Suprapubic skin (tissue), 4 donors: Measurements from ENCODE around the gene AIDA. TPM values are rescaled to one million over a fixed set of nuclear protein-coding genes. Genes with fewer than 3 reads are reported as not detected.

Source experiments
- DNase-seq, 2 donors: peaks; one replicate each; pipeline ENCODE4 v3.0.0-alpha.2; 2019; ENCODE audit warnings: low spot score in 2 of 2
- H3K27ac ChIP-seq: fragments of 200-600 bp; sonication (generic); one replicate; pipeline ENCODE4 v1.5.1; 2019
- H3K27me3 ChIP-seq: fragments of 200-600 bp; sonication (generic); one replicate; pipeline ENCODE4 v1.5.1; 2019
- H3K36me3 ChIP-seq: fragments of 200-600 bp; sonication (generic); one replicate; pipeline ENCODE4 v1.5.1; 2019
- H3K4me1 ChIP-seq: fragments of 200-600 bp; sonication (generic); one replicate; pipeline ENCODE4 v1.5.1; 2019
- H3K4me3 ChIP-seq: fragments of 200-600 bp; sonication (generic); one replicate; pipeline ENCODE4 v1.5.1; 2019; ENCODE audit warnings: mild to moderate bottlenecking
- H3K9me3 ChIP-seq: fragments of 200-600 bp; sonication (generic); one replicate; pipeline ENCODE4 v1.5.1; 2019
- EP300 ChIP-seq: sonication (generic); formaldehyde crosslinking; IDR thresholded peaks from one replicate; pipeline ENCODE4 v1.6.1; 2017; ENCODE audit warnings: antibody characterized with exemption
- POLR2A ChIP-seq, 2 donors: fragments of 450-650 bp; IDR thresholded peaks; one replicate each; pipeline ENCODE4 v1.6.1; 2017; ENCODE audit warnings: antibody characterized with exemption in 2 of 2, mild to moderate bottlenecking in 2 of 2, moderate library complexity in 2 of 2
- POLR2AphosphoS5 ChIP-seq, 3 donors: sonication (generic); formaldehyde crosslinking; IDR thresholded peaks; one replicate each; pipeline ENCODE4 v1.6.1; 2017; ENCODE audit warnings: antibody characterized with exemption in 3 of 3
- WGBS: methylation state at CpG from one replicate; pipeline ENCODE4 v1.1.5; 2018; 5-methylcytosine and 5-hydroxymethylcytosine counted together
- total RNA-seq, 4 donors: library from RNA; depleted of rRNA; stranded (reverse); fragments of >200 nt; gene quantifications; one replicate each; pipeline ENCODE4 v1.1.0, GENCODE V29; 2016
- TF ChIP-seq, protein P1 (sequence below), 2 donors: fragments of 200-600 bp in 1 of 2; fragments of 450-650 bp in 1 of 2; sonication (generic) in 1 of 2; IDR thresholded peaks; one replicate each; pipeline ENCODE4 v1.5.1; 2016 to 2019; ENCODE audit warnings: antibody characterized with exemption in 2 of 2, mild to moderate bottlenecking in 1 of 2, moderate library complexity in 1 of 2

AIDA gene
- total RNA-seq, 4 donors from 2014 or later, result 27.1 to 31.3 (median 29.1) TPM

DNA sequence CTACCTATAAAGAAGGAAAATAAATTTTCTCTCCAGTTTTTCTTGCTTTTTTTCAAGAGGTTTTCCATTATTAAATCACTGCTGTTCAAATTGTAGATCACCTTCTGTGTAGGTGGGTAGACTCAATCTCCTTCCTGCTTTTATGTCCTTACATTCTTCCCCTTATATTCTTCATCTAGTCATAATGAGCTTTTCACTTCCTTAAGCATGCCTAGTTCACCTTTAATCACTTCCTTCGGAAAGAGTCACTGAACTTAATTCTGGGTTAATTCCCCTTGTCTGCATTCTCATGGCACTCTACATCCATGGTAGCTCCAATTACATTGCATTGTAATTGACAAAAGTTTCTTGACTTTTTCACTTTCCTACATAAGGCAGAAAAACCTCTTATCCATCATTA, 18.6 kb upstream of the AIDA start:
- H3K36me3 ChIP-seq, result peaks cover 97% of the 10 kb centered on the region
- WGBS, result 92% methylated on average over 1 of the region's 1 CpG
- no peak for DNase-seq
- no peaks in the 10 kb centered on the region for H3K9me3 ChIP-seq
- H3K4me1 ChIP-seq, result no peaks in the 10 kb centered on the region
- no peak overlapping the region for H3K27ac ChIP-seq
- TF ChIP-seq EP300, result no peak
- TF ChIP-seq POLR2A (IDR thresholded peaks at IDR 0.05), result no peak
- TF ChIP-seq, protein P1, sequence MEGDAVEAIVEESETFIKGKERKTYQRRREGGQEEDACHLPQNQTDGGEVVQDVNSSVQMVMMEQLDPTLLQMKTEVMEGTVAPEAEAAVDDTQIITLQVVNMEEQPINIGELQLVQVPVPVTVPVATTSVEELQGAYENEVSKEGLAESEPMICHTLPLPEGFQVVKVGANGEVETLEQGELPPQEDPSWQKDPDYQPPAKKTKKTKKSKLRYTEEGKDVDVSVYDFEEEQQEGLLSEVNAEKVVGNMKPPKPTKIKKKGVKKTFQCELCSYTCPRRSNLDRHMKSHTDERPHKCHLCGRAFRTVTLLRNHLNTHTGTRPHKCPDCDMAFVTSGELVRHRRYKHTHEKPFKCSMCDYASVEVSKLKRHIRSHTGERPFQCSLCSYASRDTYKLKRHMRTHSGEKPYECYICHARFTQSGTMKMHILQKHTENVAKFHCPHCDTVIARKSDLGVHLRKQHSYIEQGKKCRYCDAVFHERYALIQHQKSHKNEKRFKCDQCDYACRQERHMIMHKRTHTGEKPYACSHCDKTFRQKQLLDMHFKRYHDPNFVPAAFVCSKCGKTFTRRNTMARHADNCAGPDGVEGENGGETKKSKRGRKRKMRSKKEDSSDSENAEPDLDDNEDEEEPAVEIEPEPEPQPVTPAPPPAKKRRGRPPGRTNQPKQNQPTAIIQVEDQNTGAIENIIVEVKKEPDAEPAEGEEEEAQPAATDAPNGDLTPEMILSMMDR (IDR thresholded peaks at IDR 0.05), result no peak
- TF ChIP-seq POLR2AphosphoS5 (IDR thresholded peaks at IDR 0.05), result no peak
- no peaks in the 10 kb centered on the region for H3K27me3 ChIP-seq
- H3K4me3 ChIP-seq, result no peak overlapping the region

DNA sequence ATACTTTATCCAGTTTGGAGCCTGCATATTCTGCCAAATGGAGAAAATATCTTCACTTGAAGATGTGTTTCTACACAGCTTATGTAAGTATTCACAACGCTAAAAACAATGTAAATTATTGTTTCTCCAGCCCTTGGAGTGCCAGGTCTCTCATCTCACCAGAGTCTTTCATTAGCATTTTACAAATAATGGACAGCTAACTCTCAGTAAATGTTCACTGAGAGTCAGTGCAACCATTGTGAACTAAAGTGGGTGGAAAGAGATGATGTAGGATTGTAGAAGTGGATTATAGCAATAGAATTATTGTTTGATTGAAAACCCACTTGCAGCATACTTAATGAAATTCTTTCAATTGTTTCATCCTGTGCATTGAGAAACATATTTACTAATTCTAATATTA, 16.5 kb upstream of the AIDA start:
- Histone ChIP-seq H3K4me1 (no peaks in the 10 kb centered on the region), H3K4me3 (no peak overlapping the region), H3K36me3 (peaks cover 100% of the 10 kb centered on the region), H3K27ac (no peak overlapping the region), H3K9me3 (no peaks in the 10 kb centered on the region), H3K27me3 (no peaks in the 10 kb centered on the region)
- no peak for DNase-seq
- 79% methylated on average over 1 of the region's 1 CpG for WGBS
- TF ChIP-seq, protein P1 (IDR thresholded peaks at IDR 0.05), result no peak
- TF ChIP-seq EP300, result no peak

DNA sequence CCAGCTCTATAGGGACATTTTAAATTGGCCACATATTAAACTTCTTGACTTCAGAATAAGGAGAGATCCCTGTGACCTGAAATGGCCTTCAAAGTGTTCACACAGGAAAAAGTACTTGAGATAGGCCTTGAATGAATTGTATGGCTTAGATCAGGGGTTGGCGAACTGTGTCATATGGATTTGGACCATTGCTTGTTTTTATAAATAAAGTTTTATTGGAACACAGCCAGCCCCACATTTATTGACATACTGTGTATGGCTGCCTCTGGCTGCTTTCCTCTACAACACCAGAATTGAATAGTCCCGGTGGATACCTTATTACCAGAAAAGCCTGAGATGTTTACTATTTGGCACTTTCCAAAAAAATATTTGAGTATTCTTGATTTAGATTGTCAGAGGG, 4.1 kb upstream of the AIDA start:
- WGBS, result 93% methylated on average over 2 of the region's 2 CpGs
- H3K4me1 ChIP-seq, result peaks cover 13% of the 10 kb centered on the region
- peaks cover 54% of the 10 kb centered on the region for H3K36me3 ChIP-seq
- DNase-seq, result no peak
- no peak overlapping the region for H3K4me3 ChIP-seq
- TF ChIP-seq POLR2A (IDR thresholded peaks at IDR 0.05), result no peak
- TF ChIP-seq, protein P1 (IDR thresholded peaks at IDR 0.05), result no peak
- no peak for TF ChIP-seq EP300
- TF ChIP-seq POLR2AphosphoS5 (IDR thresholded peaks at IDR 0.05), result no peak
- H3K27ac ChIP-seq, result no peak overlapping the region
- H3K9me3 ChIP-seq, result no peaks in the 10 kb centered on the region
- no peaks in the 10 kb centered on the region for H3K27me3 ChIP-seq

DNA sequence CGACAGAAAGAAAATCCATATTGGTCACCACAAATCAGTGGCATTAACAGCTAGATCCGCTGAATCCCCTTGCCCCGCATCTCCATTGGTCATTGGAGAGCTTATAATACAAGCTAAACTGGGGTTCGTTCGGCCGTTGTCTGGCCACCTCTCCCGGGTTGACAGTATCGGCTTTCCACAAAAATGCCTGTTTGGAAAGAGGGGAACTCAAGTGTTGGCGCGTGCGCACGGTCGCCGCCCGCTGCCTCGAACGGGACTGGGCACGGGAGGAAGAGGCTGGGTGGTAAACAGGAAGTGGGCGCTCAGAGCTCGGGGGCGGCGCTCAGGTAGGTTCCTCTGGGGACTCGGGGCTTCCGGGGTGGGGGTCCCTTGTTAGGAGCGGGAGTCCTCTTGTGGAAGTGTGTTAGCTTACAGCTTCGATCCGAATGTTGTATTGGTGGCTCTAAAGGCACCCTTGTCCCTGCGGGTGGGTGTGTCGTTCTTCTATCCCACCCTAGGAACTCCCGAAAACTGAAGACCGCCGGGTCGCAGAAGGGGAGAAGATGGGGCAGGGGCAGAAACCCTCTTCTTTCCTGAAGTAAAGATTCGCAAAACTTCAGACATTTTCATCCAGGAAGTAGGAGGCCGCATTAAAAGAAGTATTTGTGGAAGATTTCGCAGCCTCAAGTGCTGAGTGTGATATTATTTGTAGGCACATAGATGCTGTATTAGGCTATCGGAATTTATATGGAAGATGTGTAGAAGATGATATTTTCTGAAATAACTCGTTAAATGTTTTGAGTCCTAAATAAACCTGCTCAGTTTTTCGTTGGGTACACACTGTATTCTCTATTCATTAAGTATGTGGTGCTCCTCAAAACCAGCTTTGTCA, 1.0 kb upstream of the AIDA start:
- Histone ChIP-seq H3K4me3 (peak overlapping the region; percentile 87), H3K4me1 (peaks cover 23% of the 10 kb centered on the region)
- TF ChIP-seq, protein P1 (IDR thresholded peaks at IDR 0.05), result no peak
- TF ChIP-seq EP300, result no peak
- TF ChIP-seq POLR2AphosphoS5 (IDR thresholded peaks at IDR 0.05), result peak in 2 of 3 donors; percentile 24 to 62
- peak in 1 of 2 donors; percentile 57 for TF ChIP-seq POLR2A (IDR thresholded peaks at IDR 0.05)

DNA sequence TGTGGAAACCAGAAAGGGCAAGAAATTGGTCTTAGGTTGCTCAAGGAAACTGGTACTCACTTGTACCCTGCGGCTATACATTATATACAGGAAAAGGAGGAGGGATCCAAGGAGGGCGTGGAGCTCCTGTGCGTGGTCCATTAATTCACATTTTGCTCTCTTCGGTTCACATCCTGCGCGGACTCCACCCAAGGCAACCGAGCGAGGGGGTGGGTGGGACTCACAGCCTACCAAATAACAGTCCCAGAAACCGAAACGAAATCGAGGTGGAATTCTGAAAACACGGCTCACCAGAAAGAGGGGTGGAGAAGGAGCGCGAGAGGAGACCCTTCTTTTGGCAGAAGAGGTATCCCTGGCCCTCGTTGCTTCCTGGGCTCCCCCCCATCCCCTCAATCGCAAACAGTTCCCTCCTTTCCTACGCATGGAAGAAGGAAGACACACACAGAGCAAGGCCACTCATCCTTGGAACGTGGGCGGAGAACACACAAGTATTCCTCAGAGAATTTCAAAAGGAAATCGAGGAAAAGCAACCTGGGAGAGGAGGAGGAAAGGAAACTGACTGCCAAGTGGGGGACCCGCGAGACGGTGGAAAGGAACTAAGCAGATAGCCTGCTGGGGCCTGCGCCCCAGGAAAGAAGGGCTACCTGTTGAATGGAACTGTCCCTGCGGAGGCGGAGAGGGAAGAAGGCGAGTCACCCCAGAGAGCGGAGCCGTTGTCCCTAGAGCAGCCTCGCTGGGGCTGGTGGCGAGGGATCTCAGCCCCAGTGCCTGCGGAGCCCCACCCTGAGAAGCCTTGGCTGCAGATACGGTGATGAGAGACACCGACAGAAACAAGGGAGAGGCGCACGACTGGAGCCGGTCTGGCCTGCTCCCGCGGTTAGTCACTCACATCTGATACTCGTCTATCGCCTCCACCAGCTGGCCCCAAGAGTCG, 705 bp downstream of the AIDA start:
- peaks cover 23% of the 10 kb centered on the region for H3K4me1 ChIP-seq

More for the DNA sequence above, 1.0 kb upstream of the AIDA start:
- peaks cover 28% of the 10 kb centered on the region for H3K36me3 ChIP-seq
- H3K27ac ChIP-seq, result peak overlapping the region; percentile 94
- WGBS, result under 1% methylated on average over 23 of the region's 39 CpGs
- peak; percentile 96 for DNase-seq
- H3K27me3 ChIP-seq, result no peaks in the 10 kb centered on the region
- no peaks in the 10 kb centered on the region for H3K9me3 ChIP-seq

More for the DNA sequence above, 705 bp downstream of the AIDA start:
- Histone ChIP-seq H3K4me3 (peak overlapping the region; percentile 87), H3K27ac (peak overlapping the region; percentile 94), H3K36me3 (peaks cover 11% of the 10 kb centered on the region), H3K27me3 (no peaks in the 10 kb centered on the region), H3K9me3 (no peaks in the 10 kb centered on the region)
- DNase-seq, result peak in 1 of 2 donors; percentile 85
- under 1% methylated on average over 42 of the region's 42 CpGs for WGBS
- no peak for TF ChIP-seq EP300
- peak in 1 of 3 donors; percentile 24 for TF ChIP-seq POLR2AphosphoS5 (IDR thresholded peaks at IDR 0.05)
